HuH-7.5 (cell line): Measurements from ENCODE around the gene NRGN.
A peak's percentile ranks its signal among the peaks of the same experiment; 100 is the strongest.

Source experiments
- DNase-seq: peaks from one replicate; pipeline ENCODE4 v3.0.0; 2011; ENCODE audit warnings: low spot score

The NRGN gene

GRCh38 chr11:124739479-124740276 lies at the start of gene NRGN:
NRGN (plus strand) TSS chr11:124739942; CDS start chr11:124740085, 143 bp downstream.
- DNase-seq: peak; percentile 94

DNA sequence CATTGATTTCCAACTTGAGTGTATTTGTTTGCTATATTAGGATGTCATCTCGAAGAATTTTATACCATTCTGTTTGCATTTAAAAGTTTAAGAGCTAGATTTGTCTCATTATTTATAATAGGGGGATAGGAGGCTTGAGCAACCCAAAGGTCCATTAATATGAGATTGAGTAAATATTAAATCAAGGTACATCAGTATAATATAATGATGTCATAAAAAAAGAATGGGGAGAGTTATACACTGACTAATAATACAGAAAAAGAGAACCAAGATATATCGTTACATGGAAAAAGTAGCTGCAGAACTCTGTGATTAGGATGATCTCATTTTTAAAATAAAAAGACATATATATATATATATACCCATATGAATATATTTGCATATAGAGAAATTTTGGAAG lies 46.6 kb upstream of the NRGN start:
- DNase-seq: no peak

DNA sequence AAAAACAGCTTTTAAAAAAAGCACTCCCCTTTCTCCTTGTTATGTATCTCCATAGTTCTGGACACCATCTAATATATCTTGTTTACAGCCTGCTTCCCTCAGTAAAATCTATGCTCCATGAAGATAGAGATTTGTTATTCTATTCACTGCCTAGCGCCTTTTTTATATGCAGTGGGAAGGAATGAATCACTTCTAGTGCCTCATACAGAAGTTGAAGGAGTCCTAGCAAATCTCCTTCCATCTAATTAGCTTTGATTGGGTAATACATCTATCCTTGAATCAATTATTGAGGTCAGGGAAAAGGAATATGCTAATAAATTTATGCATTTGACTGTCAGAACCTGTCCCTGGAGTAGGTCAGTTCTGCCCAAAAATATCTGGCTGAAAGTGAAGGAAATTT lies 40.2 kb upstream of the NRGN start:
- DNase-seq: no peak

GRCh38 chr11:124700028-124700427 lies 39.7 kb upstream of the NRGN start:
- DNase-seq: no peak

- DNase-seq: no peak
These were observed 31.9 kb upstream of the NRGN start for GRCh38 chr11:124707829-124708228.

GRCh38 chr11:124712392-124712791 lies 27.4 kb upstream of the NRGN start:
- DNase-seq: no peak

GRCh38 chr11:124716591-124716990 lies 23.2 kb upstream of the NRGN start:
- no peak for DNase-seq

DNA sequence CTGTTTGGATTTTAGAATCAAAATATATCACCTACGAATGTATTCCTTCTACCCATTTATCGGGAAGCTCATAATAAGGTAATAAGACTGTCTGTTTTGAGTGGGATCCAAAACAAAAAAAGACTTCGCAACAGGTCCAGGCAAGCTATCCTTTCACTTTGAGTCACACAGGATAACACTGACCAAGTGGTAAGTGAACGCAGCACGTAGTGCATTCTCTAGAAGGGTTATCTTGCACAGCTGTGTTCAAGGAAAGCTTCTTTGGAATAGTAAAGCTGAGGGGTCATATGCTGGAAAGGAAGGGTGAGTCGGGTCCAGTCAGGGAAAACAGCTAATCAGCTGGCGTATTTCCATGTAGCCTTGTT lies 22.3 kb upstream of the NRGN start:
- no peak for DNase-seq

DNA sequence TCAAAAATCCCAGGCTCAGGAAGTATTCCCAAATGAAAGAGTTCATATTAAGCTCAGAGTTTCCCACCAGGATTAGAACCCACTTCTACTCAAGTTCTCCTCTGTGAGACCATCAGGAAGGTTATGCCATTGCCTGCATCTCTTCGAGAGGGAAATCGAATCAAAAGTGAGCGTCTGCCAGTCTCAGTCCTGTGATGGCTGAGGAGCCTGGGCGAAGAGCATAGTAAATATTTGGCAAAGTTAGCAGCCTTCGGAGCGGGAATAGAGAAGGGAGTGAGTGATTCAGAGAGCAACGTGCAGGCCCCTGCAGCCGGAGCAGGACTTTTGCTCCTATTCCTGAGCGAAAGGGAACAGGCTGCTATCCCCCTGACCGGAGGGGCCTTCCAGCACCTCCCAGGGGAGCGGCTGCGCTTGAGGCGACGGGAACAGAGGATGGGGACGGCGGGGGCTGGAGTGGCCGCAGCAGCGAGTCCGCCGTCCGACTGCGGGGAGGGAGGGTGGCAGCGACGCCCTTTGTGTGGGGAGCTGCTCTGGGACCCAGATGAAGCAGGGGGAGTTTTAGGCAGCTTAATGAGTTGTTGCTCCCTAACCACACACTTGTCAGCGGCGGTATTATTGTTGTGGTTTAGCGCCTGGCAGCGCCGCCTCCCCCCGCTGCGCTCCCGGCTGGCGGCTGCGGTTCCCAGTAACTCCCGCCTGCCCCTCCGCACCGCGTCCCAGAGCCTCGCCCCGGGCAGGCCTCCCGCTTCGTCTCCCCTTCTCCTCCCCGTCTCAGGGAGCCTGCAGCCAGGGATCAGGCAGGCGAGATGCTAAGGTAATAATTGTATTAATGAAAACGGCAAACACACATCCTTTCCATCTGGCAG lies 21.7 kb upstream of the NRGN start:
- DNase-seq: no peak

DNA sequence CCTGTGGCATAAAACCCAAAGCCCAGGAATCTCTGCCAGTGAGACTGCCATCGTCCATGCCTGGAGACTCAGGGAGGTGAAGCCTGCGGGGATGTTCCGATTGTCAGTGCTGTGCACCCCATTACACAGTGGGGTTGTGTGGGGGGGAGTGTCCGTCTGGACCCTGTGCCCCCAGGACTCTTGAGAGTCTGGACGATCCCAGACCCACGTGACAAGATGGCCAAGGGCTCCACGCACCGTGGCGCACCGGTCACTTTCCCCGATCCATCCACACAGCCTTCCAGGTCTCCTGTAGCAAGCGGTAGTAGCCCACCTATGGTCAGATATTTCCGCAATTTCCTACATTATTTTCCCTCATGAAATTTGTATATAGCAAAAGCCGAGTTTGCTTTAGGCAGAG lies 20.9 kb upstream of the NRGN start:
- DNase-seq: no peak

DNA sequence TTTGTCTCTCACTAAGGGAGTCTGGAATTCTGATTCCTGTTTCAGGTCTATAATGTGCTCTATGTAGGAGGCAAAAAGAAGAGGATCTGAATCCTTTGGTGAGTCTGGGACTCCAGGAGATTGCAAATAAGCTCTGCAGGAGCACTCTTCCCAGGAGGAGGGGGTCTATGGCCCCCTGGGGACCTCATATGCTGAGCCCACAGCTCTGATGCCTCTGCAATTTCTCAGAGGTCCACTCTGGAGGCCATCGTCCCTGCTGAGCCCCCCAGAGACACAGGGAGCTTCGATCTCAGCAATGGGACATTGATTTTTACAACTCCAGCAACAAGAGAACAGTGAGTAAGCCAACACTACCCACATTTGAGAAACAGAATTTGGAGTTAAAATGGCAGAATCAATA lies 20.2 kb upstream of the NRGN start:
- DNase-seq: no peak

DNA sequence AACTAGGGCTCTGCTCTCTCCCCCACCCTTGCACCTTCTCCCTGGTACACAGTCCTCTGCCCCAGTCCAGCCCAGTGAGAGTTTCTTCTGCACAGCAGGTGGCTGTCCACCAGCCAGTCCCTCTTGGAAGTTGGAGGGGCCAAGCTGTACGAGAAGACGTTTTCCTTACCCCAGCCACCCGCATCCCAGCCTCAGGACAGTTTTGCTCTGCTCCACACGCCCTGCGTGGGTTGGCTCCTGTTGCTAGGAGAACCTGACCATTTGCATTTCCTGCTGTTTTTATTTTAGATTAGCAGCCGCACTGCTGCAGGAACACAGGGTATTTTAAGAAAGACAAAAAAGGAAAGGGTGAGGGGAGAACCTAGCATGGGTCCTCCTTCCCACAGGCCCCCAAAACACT lies 17.6 kb upstream of the NRGN start:
- DNase-seq: no peak

GRCh38 chr11:124724979-124725718 lies 14.6 kb upstream of the NRGN start:
- DNase-seq: peak; percentile 46

DNA sequence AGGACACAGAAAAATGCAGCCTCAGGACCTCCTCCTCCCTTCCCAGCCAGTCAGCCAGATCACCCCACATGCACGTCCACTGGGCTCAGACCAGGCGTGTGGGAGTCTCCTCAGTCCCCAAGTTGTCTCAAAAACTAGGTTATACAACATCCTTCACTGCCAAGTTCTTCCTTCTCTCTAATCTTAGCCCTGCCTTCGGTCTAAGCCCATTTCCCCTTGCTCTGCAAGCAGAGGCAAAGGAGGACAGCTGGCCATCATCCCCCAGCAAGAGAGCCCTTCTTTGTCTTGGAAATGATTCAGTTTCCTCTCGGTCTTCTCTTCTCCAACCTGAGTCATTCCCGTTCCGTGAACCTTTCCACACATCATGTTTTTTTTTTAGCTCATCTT lies 14.0 kb upstream of the NRGN start:
- DNase-seq: no peak

GRCh38 chr11:124727474-124727873 lies 12.3 kb upstream of the NRGN start:
- DNase-seq: no peak

- no peak for DNase-seq
These were observed 11.6 kb upstream of the NRGN start for GRCh38 chr11:124728134-124728533.

GRCh38 chr11:124729571-124729970 lies 10.2 kb upstream of the NRGN start:
- DNase-seq: no peak

DNA sequence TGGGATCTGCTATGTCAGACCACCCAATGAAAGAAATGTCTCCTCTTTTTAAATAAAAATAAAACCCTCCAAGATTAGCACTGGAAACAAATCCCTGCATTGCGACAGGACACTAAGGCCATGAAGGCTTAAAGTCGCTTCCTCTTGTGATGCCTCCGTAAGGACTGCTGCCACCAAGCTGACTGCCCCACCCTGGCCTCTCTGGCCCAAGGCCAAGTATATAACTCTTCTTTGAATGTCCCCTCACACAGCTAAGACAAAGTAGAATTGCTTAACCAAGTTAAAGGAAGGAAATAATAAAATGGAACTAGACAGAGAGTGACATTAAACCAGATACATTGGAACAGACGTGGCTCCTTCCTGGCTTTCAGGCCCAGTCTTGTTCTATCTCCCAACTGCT lies 7.5 kb upstream of the NRGN start:
- DNase-seq: no peak

DNA sequence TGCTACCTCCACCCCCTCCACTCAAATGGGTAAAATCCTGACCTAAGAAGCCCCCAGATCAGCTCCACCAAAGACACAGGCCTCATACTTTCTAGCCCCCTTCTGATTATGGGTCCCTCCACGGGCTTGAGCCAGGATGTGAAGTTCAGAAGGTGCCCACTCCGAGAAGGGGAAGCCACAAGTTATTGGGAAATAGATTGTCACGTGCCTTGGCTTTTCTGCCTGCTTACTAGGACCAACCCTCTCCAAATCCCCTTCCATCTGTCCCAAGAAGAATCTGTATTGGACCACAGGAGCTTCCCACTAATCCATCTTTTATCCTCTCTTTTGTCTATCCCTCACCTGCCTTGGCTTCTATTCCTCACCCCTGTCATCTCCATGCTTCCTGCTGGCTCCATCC lies 3.0 kb upstream of the NRGN start:
- no peak for DNase-seq

DNA sequence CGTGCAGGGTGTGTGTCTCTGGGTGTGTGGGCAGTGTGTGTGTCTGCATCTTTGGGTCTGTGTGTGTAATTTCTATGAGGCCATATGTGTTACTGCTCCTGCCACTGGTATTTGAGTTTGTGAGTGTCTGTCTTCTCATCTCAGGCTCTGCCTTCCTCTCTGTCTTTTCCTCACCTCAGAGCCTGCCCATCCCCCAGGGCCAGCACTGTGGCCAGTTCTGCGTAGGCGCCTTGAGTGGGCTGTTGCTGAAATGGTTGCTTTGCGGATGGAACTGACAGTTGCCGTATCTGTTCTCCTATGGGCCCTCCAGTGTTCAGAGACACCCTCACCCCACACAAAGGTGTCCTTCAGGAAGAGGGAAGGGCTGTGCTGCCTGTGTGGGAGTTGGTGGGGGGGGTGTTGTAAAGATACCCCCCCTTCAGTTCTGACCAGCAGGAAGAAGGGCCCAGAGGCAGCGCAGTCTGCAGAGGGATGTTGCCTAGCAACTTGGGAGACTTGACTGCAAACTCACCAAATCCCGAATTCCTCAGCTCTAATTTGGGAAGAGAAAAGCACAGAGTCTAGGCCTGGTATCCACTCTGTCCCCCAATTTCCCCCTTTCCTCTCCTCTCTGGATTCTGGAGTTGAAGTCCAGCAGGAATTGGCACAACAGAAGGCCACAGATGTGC lies 2.0 kb upstream of the NRGN start:
- DNase-seq: no peak

DNA sequence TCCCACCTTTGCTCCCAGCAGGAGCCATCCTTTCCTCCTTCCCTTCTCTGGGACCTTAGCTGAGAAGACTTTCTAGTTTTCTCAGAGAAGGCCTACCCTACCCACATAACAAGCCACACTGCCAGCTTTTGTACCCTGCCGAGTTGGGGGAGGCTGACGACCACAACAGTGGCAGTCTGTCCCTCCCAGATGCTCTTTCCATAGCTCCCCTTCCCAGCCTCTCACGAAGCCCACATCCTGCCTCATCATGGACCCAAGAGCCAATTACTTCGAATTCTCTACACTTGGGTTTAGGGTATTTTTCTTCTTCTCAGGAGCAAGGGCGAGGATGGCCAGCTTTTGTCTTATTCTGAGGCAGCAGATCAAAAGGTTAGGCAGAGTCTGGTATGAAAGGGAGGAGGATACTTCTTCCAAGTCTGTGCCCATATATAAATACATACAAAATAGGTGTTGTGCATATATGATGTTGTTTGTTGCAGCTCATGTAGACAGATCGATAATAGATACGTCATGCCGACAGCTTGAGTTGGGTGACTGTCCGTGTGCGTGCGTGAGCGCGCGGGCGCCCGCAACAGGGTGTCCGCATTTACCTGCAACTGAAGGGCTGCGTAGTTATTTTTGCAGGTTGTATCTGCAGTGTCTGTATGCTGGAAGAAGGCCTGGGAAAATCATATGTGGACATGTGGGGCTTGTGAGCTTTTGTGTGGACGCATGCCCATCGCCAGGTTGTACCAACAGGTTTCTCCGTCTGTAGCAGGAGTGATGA lies 846 bp upstream of the NRGN start:
- DNase-seq: no peak
